ENCODE measurements around the gene GPR26. TPM values are rescaled to one million over a fixed set of nuclear protein-coding genes. Genes with fewer than 3 reads are reported as not detected.

The GPR26 gene
- total RNA-seq, 2 donors from 2014 or later = not detected

DNA sequence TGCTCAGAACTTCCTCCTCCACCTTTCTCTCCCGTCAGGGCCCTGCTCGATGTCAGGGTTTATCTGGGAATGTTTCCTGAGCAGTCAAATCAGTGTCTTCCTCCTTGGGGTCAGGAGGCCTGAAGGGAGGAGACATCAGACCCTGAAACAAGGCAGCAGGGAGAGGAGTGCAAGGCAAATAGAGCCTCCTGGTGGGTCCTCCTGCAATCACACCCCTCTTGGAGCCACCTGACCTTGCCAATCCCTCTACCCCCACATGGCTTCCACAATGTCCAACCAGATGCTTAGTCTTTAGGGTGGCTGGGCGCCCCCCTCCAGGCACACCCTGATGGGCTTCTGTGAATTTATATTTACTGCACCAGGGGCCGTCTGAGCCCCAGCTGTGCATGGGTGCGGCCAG is 12.2 kb downstream of the GPR26 start:
- TF ChIP-seq, protein P1, sequence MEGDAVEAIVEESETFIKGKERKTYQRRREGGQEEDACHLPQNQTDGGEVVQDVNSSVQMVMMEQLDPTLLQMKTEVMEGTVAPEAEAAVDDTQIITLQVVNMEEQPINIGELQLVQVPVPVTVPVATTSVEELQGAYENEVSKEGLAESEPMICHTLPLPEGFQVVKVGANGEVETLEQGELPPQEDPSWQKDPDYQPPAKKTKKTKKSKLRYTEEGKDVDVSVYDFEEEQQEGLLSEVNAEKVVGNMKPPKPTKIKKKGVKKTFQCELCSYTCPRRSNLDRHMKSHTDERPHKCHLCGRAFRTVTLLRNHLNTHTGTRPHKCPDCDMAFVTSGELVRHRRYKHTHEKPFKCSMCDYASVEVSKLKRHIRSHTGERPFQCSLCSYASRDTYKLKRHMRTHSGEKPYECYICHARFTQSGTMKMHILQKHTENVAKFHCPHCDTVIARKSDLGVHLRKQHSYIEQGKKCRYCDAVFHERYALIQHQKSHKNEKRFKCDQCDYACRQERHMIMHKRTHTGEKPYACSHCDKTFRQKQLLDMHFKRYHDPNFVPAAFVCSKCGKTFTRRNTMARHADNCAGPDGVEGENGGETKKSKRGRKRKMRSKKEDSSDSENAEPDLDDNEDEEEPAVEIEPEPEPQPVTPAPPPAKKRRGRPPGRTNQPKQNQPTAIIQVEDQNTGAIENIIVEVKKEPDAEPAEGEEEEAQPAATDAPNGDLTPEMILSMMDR (IDR thresholded peaks at IDR 0.05) = no peak
- no peak for DNase-seq (ENCODE audit: low spot score)
- Histone ChIP-seq H3K27me3 (no peaks in the 10 kb centered on the region), H3K4me3 (no peak overlapping the region), H3K36me3 (no peaks in the 10 kb centered on the region), H3K27ac (no peak overlapping the region), H3K4me1 (no peaks in the 10 kb centered on the region), H3K9me3 (no peaks in the 10 kb centered on the region)

DNA sequence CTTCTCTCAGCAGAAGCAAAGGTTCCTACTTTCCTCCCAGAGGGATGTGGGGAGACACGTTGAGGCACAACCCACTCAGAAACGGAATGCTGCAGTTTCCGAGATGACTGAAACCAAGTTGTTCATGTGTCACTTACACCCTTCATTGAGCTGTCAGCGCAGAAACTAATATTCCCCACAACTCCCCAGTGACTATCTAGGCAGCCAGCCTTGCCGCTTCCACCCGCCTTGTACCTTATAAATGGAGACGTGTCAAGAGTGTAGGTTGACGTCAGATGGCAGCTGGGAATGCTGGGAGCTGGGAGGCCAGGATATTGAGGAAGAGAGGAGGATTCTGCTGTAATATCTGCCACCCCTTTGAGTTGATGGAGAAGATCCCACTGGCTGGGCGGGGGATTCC is 15.1 kb downstream of the GPR26 start:
- Histone ChIP-seq H3K4me3 (no peak overlapping the region), H3K9me3 (no peaks in the 10 kb centered on the region), H3K27ac (no peak overlapping the region), H3K4me1 (no peaks in the 10 kb centered on the region), H3K36me3 (no peaks in the 10 kb centered on the region), H3K27me3 (no peaks in the 10 kb centered on the region)
- DNase-seq (ENCODE audit: low spot score) = no peak
- TF ChIP-seq, protein P1 (IDR thresholded peaks at IDR 0.05) = no peak

DNA sequence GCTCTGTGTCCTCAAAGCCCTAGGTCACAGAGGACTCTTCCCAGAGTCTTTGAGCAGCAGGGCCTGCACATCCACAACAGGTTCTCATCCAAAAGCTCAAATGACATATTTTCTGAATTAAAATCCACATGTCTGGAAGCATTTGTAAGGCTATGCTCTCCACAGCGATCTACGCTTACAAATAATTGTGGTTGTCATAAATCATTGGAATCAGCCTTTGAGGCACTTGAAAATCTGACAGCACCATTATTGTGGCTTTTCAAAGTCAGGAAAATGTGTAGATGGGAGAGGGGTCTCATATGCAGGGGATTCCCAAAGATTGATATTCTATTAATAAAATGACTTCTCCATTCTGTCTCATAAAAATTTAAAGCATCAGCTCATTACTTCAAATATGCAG is 16.3 kb downstream of the GPR26 start:
- Histone ChIP-seq H3K4me1 (no peaks in the 10 kb centered on the region), H3K27me3 (no peaks in the 10 kb centered on the region), H3K9me3 (no peaks in the 10 kb centered on the region), H3K4me3 (no peak overlapping the region), H3K27ac (no peak overlapping the region), H3K36me3 (no peaks in the 10 kb centered on the region)
- DNase-seq (ENCODE audit: low spot score) = no peak
- TF ChIP-seq, protein P1 (IDR thresholded peaks at IDR 0.05) = no peak

DNA sequence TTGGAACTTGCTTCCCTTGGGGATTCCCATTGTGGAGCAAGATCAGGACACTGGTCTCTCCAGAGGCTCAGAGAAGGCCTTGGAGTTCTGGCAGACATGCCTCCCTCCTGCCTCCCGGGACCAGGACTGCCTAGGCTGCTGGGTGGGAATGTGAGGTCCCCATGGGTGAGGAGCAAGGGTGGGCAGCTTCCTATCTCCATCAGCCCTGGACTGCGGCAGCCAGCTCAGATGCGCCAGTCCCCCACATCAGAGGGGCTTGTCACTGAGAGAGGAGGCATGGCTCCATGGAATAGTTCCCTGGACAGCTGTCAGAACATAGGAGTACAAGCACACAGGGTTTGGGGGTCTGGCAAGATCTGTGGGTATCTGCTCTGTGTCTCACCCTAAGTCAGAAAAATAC is 17.3 kb downstream of the GPR26 start:
- Histone ChIP-seq H3K27me3 (no peaks in the 10 kb centered on the region), H3K9me3 (no peaks in the 10 kb centered on the region), H3K4me1 (no peaks in the 10 kb centered on the region), H3K36me3 (no peaks in the 10 kb centered on the region), H3K27ac (no peak overlapping the region), H3K4me3 (no peak overlapping the region)
- DNase-seq (ENCODE audit: low spot score) = no peak
- TF ChIP-seq, protein P1 (IDR thresholded peaks at IDR 0.05) = no peak

DNA sequence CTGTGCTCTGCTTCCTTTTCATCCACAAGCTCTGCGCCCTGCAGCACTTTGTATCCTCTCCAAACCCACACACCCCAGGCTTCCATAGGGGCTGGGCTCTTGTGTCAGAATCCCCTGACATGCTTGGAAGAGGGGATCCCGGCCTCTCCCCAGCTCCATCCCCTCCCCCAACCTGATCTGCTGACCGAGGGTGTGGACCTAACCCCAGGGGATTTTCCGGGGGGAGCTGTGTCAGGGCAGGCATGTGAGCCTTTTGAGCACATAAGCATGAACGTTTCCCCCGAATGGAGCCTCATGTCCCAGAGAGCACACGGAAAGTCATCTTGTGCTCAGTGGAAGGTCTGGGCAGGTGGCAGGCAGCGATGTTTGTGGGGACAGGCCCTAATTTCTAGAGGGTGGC is 17.7 kb downstream of the GPR26 start:
- Histone ChIP-seq H3K27me3 (no peaks in the 10 kb centered on the region), H3K4me1 (no peaks in the 10 kb centered on the region), H3K27ac (no peak overlapping the region), H3K4me3 (no peak overlapping the region), H3K9me3 (no peaks in the 10 kb centered on the region), H3K36me3 (no peaks in the 10 kb centered on the region)
- no peak for DNase-seq (ENCODE audit: low spot score)
- TF ChIP-seq, protein P1 (IDR thresholded peaks at IDR 0.05) = no peak

DNA sequence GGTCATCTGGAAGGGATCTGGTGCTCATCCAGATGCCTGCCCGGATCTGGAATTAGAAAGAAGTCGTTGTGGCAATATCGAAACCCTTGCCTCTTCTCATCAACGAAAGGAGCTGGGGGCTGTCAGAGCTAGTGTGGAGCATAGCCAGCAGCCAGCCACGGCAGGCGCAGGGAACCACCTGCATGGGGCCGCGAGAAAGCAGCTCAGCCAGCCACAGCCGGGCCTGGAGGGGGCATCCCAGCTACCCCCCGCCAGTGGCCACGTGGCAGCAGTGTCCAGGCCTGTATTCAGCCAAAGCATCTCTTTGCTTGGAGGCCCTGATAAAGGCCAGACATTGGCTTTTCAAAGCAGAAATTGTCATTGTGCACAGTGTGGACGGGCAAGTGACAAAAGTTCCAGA is 19.1 kb downstream of the GPR26 start:
- Histone ChIP-seq H3K36me3 (no peaks in the 10 kb centered on the region), H3K4me1 (no peaks in the 10 kb centered on the region), H3K27me3 (no peaks in the 10 kb centered on the region), H3K4me3 (no peak overlapping the region), H3K27ac (no peak overlapping the region), H3K9me3 (no peaks in the 10 kb centered on the region)
- TF ChIP-seq, protein P1 (IDR thresholded peaks at IDR 0.05) = no peak
- no peak for DNase-seq (ENCODE audit: low spot score)

Data from right atrium auricular region (tissue), 2 donors.